IPS DF 4.7 (cell line): Measurements from ENCODE around the gene MYH6.
"Not testable (repeated sequence)": the region's sequence is repeated elsewhere in the genome, so short reads cannot be mapped to it uniquely, and the experiment has no call there.

Source experiments
- DNase-seq: peaks from one replicate; pipeline ENCODE4 v3.0.0-alpha.2; 2013; ENCODE audit warnings: low spot score; ENCODE audit errors: extremely low read depth

The MYH6 gene

DNA sequence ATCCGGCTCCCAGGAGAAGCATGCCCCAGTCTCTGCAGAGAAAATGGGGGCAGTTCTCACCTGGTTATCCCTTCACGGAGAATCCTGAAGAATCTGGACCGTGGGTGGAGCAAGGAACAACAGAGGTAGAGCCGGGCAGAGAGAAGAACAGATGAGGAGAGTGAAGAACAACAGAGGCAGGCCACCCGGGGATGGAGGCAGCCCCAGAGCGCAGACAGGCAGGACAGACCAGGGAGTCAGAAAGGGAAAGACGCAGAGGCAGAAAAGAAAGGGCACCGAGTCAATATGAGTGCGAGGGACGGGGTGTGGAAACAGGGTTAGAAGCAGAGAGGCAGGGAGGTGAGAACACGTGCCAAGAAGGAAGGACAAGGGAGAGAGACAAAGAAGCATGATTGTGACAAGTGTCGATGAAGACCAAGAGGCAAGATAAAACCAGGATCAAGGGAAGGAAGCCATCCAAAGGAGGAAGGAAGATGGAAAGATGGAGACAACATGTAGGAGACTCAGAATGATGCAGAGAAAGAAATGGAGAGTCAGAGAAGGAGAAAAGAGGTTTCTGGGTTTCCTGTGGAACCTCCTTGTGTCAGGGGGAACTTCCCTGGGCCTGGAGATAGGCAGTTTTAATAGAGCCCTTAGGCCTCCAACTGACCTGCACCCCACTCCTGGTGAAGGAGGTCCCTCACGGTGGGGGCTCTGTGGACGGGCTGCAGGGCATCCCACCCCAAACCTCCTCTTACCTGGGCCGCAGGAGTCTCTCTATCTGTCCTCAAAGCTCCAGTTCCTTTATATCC, at the start of gene MYH6:
TSS of gene MYH6 (minus strand) at position 758 of the 791 bp plus-strand sequence. CDS start 1,050 bp downstream, outside the sequence.
- DNase-seq, result no peak

DNA sequence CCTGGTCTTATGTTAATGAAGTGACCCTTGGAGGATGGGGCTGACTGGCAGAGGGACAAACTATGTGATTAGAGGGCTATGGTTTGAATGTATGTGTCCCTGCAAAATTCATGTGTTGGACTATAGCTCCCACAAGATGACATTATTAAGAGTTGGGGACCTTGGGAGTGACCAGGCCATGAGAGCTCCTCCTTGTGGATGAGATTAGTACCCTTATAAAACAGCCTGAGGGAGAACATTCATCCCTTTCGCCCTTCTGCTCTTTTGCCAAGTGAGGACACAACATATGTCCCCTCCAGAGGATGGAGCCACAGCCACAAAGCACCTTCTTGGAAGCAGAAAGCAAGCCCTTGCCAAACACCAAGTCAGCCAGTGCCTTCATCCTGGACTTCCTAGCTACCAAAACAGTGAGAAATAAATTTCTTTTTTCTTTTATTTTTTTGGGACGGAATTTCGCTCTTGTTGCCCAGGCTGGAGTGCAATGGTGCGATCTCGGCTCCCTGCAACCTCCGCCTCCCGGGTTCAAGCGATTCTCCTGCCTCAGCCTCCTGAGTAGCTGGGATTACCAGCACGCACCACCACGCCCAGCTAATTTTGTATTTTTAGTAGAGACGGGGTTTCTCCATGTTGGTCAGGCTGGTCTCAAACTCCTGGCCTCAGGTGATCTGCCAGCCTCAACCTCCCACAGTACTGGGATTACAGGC, 49.0 kb upstream of the MYH6 start:
- DNase-seq, result not testable (repeated sequence)

GRCh38 chr14:23454445-23454856, 46.4 kb upstream of the MYH6 start:
- no peak for DNase-seq

GRCh38 chr14:23452237-23452636, 44.2 kb upstream of the MYH6 start:
- no peak for DNase-seq

DNA sequence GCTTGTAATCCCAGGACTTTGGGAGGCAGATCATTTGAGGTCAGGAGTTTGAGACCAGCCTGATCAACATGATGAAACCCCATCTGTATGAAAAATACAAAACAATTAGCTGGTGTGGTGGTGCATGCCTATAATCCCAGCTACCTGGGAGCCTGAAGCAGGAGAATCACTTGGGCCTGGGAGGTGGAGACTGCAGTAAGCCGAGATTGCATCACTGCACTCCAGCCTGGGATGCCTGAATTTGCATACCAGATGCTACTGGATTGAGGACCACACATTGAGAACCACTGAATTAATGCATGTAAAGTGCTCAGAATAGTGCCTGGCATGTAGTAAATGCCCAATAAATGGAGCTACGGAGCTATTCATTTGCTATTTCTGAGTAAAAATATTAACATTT, 42.3 kb upstream of the MYH6 start:
- no peak for DNase-seq

DNA sequence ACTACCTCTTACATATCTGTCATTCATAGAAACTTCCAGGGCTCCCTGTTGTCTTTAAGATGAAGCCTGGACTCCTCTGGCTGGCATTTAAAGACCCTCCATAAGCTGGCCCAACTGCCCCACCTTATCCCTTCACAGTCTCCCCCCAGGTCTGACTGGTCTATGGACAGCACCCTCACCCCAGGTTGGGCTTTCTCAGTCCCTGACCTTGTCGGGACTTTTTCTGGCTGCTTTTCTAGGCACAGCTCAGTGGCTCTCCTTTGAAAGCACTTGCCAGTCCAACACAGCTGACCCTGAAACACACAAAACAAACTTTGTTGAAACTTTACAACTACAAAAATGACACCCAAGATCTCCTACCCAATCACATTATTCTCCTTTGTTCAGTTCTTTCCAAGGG, 41.2 kb upstream of the MYH6 start:
- DNase-seq, result no peak

GRCh38 chr14:23447361-23448350, 39.6 kb upstream of the MYH6 start:
- DNase-seq, result no peak

DNA sequence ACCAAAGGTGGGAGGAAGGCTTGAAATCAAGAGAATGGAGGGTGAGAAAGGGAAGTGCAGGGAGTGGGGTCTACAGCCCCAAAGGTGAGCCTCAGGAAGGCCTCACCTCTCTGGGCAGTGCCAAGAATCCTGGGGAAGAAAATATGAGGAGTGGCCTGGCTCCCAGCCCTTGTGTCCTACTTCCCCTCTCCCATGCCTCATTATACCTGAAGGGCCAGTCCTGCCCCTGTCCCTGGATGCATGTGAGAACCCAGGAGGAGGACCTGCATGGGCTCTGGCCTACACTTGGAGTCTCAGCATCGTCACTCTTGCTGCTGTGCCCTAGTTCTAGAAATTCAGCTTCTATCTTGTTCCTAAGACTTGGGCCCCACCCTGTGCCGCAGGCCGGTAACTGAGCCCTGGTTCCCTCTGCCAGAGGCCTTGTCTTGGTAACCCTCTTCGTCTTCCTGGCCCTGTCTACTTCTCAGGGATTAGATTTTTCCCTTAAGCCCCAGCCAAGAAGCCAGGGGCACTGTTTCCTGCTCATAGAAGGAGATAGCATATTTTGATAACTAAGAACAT, 38.3 kb upstream of the MYH6 start:
- no peak for DNase-seq

GRCh38 chr14:23445773-23446172, 37.7 kb upstream of the MYH6 start:
- no peak for DNase-seq

DNA sequence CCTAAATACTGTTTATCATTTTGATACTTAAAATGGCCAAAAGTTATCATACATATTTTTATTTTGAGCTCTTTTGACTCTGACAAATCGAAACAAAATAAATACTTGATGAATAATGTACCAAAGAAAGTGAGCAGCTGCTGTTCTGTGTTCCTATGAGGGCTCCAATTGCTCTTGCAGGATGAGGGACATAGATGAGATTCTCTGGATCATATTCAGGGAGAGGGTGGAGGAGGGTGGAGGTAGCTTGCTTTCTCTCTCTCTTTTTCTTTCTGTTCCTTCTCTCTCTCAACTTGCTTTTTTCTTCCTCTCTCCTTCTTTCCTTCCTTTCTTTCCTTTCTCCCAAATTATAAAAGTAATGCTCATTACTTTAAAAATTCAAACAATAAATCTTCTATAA, 36.2 kb upstream of the MYH6 start:
- no peak for DNase-seq

DNA sequence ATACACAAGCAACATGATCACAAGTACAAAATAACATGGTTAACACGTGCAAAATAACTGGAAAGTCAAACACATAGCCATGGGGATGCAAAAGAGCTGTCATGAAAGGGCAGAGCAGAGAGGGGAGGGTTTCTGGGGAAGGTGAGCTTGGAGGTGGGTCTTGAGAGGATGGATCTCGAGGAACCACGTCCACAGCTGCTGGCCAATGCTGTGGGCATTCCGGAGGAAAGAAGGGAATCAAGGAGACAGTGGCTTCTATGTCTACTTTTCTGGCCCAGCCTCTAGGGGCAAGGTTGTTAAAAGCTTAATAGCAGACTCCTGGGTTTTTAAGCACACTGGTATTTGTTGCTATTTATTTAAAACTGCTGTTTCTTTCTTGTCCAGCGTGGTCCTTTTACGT, 35.8 kb upstream of the MYH6 start:
- no peak for DNase-seq

GRCh38 chr14:23443411-23443812, 35.3 kb upstream of the MYH6 start:
- DNase-seq, result no peak

DNA sequence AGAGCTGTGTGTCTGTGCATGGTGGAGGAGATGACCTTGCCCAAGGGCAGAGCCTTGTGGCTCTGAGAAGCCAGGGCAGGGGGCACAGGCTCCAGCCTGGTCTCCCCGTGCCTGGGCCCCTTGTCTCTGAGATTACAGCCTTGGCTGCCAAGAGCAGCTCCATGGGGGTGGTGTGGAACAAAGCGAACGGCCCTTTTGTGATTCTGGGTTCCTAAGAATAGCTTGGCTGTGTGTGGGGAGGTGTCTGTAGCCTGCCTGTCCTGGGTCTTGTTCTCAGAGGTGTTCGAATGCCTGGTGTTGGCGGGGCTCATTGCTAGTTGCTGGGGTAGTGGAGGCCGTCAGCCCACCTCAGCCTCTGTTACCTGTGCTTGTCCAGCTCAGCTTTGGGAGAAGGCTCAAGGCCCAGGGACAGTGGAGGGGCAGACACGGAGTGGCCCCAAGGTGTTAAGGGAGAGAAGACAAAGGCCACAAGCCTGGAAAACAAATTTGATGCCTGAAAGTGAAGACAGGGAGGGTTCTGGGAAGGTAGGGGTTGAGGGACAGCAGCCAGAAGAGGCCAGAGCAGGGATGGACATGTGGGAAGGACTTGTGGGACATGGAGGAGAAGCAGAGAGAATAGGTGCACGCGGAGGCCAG, 34.8 kb upstream of the MYH6 start:
- DNase-seq, result no peak

DNA sequence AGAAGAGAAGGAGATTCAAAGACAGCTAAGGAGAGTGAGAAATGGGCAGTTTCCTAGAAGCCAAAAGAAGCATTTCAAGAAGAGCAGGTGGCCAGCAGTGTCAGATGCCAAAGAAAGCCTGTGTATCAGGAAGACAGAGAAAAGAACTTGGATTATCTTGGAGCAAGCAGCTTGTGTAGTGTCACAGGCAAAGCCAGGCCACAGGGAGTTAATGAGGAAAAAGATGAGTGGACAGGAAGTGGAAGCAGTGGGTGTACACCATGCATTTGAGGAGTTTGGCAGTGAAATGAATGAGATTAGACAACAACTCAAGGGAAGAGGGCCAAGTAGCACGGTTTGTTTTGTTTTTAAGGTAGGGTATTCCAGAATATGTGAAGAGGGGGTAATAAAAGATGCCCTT, 33.0 kb upstream of the MYH6 start:
- DNase-seq, result no peak

GRCh38 chr14:23439107-23439835, 31.2 kb upstream of the MYH6 start:
- DNase-seq, result no peak

- DNase-seq, result no peak
Measured at GRCh38 chr14:23438101-23438971, 30.3 kb upstream of the MYH6 start.

GRCh38 chr14:23437133-23438100, 29.3 kb upstream of the MYH6 start:
- DNase-seq, result no peak
